IMR-90 (cell line): ENCODE measurements around the gene GABBR2. TPM values are rescaled to one million over a fixed set of nuclear protein-coding genes. Genes with fewer than 3 reads are reported as not detected.

ENCODE experiments used
- ATAC-seq: fragments of 200-7000 bp; cut with Tn5 transposase; 2 replicates; pipeline ENCODE4 v1.9.1; 2020; ENCODE audit warnings: low read depth, mild to moderate bottlenecking, moderate library complexity
- BruUV-seq: library from RNA; stranded (reverse); fragments of 400-500 nt; replicated peaks from 2 replicates; lab custom pipeline; 2021; lab: Mats Ljungman, UMichigan
- CTCF ChIA-PET: fragments of 300-600 bp; formaldehyde crosslinking; extraction: SDS; loops from one replicate; lab custom pipeline; 2021; ENCODE audit warnings: antibody characterized with exemption; lab: Yijun Ruan, JAX
- POLR2A ChIA-PET: fragments of 300-600 bp; sonication (Branson Sonifier 250); formaldehyde crosslinking; loops from one replicate; lab custom pipeline; 2022; ENCODE audit warnings: antibody characterized with exemption; ENCODE audit not compliant: unreplicated experiment; lab: Charles Lee
- DNase-seq: peaks from one replicate; pipeline ENCODE4 v3.0.0; 2013
- H2AFZ ChIP-seq: replicated peaks from 2 replicates; pipeline ENCODE3; 2013; ENCODE audit warnings: low read length, mild to moderate bottlenecking; ENCODE audit not compliant: poor library complexity
- H2AK5ac ChIP-seq: 2 replicates; pipeline ENCODE4 v1.6.1; 2013; ENCODE audit warnings: low read depth, low read length, inconsistent platforms
- H2AK9ac ChIP-seq: replicated peaks from 2 replicates; pipeline ENCODE3; 2013; ENCODE audit warnings: mild to moderate bottlenecking, low read depth, low read length, moderate library complexity; ENCODE audit not compliant: poor library complexity
- H2BK120ac ChIP-seq: 2 replicates; pipeline ENCODE4 v1.6.1; 2013; ENCODE audit warnings: low read depth, low read length, inconsistent platforms
- H2BK15ac ChIP-seq: 3 replicates; pipeline ENCODE4 v1.6.1; 2013; ENCODE audit warnings: low read depth, low read length, inconsistent platforms
- H2BK20ac ChIP-seq: 2 replicates; pipeline ENCODE4 v1.6.1; 2013; ENCODE audit warnings: low read depth, mild to moderate bottlenecking, inconsistent platforms, low read length, moderate library complexity
- H2BK5ac ChIP-seq: 2 replicates; pipeline ENCODE4 v1.6.1; 2013; ENCODE audit warnings: mild to moderate bottlenecking, low read depth, low read length, inconsistent platforms; ENCODE audit not compliant: poor library complexity, severe bottlenecking
- H3K14ac ChIP-seq: replicated peaks from 2 replicates; pipeline ENCODE4 v1.6.1; 2013; ENCODE audit warnings: low read depth, low read length, inconsistent platforms
- H3K18ac ChIP-seq: 2 replicates; pipeline ENCODE4 v1.6.1; 2013; ENCODE audit warnings: low read depth, low read length, control low read depth
- H3K23ac ChIP-seq: 2 replicates; pipeline ENCODE4 v1.6.1; 2013; ENCODE audit warnings: low read depth, low read length, inconsistent platforms
- H3K27ac ChIP-seq: 2 replicates; pipeline ENCODE4 v1.5.1; 2013; ENCODE audit warnings: mild to moderate bottlenecking, control low read depth, low read length; ENCODE audit not compliant: insufficient read depth
- H3K27me3 ChIP-seq: 2 replicates; pipeline ENCODE4 v1.6.1; 2013; ENCODE audit warnings: low read length; ENCODE audit not compliant: control insufficient read depth, insufficient read depth
- H3K36me3 ChIP-seq: 2 replicates; pipeline ENCODE4 v1.6.1; 2013; ENCODE audit warnings: low read length, mixed read lengths; ENCODE audit not compliant: control insufficient read depth, insufficient read depth
- H3K4ac ChIP-seq: 2 replicates; pipeline ENCODE4 v1.6.1; 2013; ENCODE audit warnings: low read depth, low read length, inconsistent platforms
- H3K4me1 ChIP-seq: 2 replicates; pipeline ENCODE4 v1.6.1; 2013; ENCODE audit warnings: low read length, mixed read lengths; ENCODE audit not compliant: control insufficient read depth, insufficient read depth
- H3K4me2 ChIP-seq: 2 replicates; pipeline ENCODE4 v1.6.1; 2013; ENCODE audit warnings: low read depth, mild to moderate bottlenecking, control low read depth, low read length, moderate library complexity
- H3K4me3 ChIP-seq: 2 replicates; pipeline ENCODE4 v1.5.1; 2013; ENCODE audit warnings: low read depth, mild to moderate bottlenecking, control low read depth, low read length, moderate library complexity; ENCODE audit not compliant: insufficient read depth
- H3K56ac ChIP-seq: 2 replicates; pipeline ENCODE4 v1.6.1; 2013; ENCODE audit warnings: low read length, inconsistent platforms; ENCODE audit not compliant: insufficient read depth; ENCODE audit errors: extremely low read depth
- H3K79me1 ChIP-seq, 2 experiments: 2 replicates each; pipeline ENCODE4 v1.6.1; 2013; ENCODE audit warnings: low read length in 2 of 2, inconsistent platforms in 1 of 2, low read depth in 1 of 2
- H3K9ac ChIP-seq: 2 replicates; pipeline ENCODE4 v1.6.1; 2013; ENCODE audit warnings: low read depth, low read length, control low read depth
- H3K9me1 ChIP-seq: 2 replicates; pipeline ENCODE4 v1.6.1; 2013; ENCODE audit warnings: low read length, inconsistent platforms; ENCODE audit not compliant: insufficient read depth
- H3K9me3 ChIP-seq: 2 replicates; pipeline ENCODE4 v1.6.1; 2013; ENCODE audit warnings: low read length; ENCODE audit not compliant: control insufficient read depth, insufficient read depth
- H4K20me1 ChIP-seq: 2 replicates; pipeline ENCODE4 v1.6.1; 2013; ENCODE audit warnings: low read length, inconsistent platforms; ENCODE audit not compliant: insufficient read depth
- H4K5ac ChIP-seq: 2 replicates; pipeline ENCODE4 v1.6.1; 2013; ENCODE audit warnings: mild to moderate bottlenecking, low read depth, low read length, control low read depth
- H4K8ac ChIP-seq, 2 experiments: 2 replicates each; pipeline ENCODE4 v1.6.1; 2013; ENCODE audit warnings: low read depth in 2 of 2, low read length in 2 of 2, control low read depth in 1 of 2, inconsistent platforms in 1 of 2
- H4K91ac ChIP-seq: 2 replicates; pipeline ENCODE4 v1.6.1; 2013; ENCODE audit warnings: low read depth, low read length, inconsistent platforms; ENCODE audit not compliant: insufficient read depth
- MAFK ChIP-seq: IDR thresholded peaks from 2 replicates; pipeline ENCODE4 v1.6.1; 2012; ENCODE audit warnings: low read depth, low read length, improper control_type of control experiment
- MAZ ChIP-seq: IDR thresholded peaks from 2 replicates; pipeline ENCODE4 v1.6.1; 2012; ENCODE audit warnings: low read depth, mild to moderate bottlenecking, low read length, improper control_type of control experiment, moderate library complexity, borderline replicate concordance
- POLR2A ChIP-seq: IDR thresholded peaks from 2 replicates; pipeline ENCODE4 v1.6.1; 2012; ENCODE audit warnings: mild to moderate bottlenecking, low read depth, low read length
- RFX5 ChIP-seq: IDR thresholded peaks from 2 replicates; pipeline ENCODE4 v1.8.0; 2012; ENCODE audit warnings: low read depth, mild to moderate bottlenecking, low read length, moderate library complexity
- USF2 ChIP-seq: fragments of 150-350 bp; IDR thresholded peaks from 2 replicates; pipeline ENCODE4 v1.6.1; 2017; ENCODE audit warnings: mild to moderate bottlenecking, antibody characterized with exemption, low read length, low read depth
- WGBS, 2 experiments: methylation state at CpG; one replicate each; pipeline versions ENCODE4 v1.1.5 to v1.1.7; 2013; ENCODE audit warnings: missing lambda C conversion rate in 2 of 2; ENCODE audit not compliant: insufficient read length in 1 of 2; ENCODE audit errors: extremely low coverage in 2 of 2; 5-methylcytosine and 5-hydroxymethylcytosine counted together
- dilution Hi-C: fragments of 300-500 bp; cut with HindIII; formaldehyde crosslinking; loops from one replicate; pipeline ENCODE4 v1.14.3; 2018; ENCODE audit warnings: low sequenced_read_pairs; ENCODE audit not compliant: unreplicated experiment
- in situ Hi-C: fragments of 300-500 bp; cut with MboI; formaldehyde crosslinking; loops from 3 replicates; pipeline ENCODE4 v1.14.3; 2019; ENCODE audit warnings: low sequenced_read_pairs, inconsistent platforms, mixed read lengths
- intact Hi-C: fragments of 100-400 bp; cut with micrococcal nuclease; formaldehyde crosslinking; loops from 2 replicates; pipeline ENCODE4 v1.10.0; 2022
- polyA plus RNA-seq, 3 experiments: library from polyadenylated mRNA; depleted of rRNA; stranded (reverse); fragments of >200 nt; gene quantifications; 2 replicates each; pipeline ENCODE4 v1.2.3, GENCODE V29; 2012; ENCODE audit warnings: low replicate concordance in 1 of 3
- total RNA-seq: library from RNA; depleted of rRNA; stranded (reverse); fragments of >200 nt; gene quantifications from 2 replicates; pipeline ENCODE4 v1.2.3, GENCODE V29; 2012
- TF ChIP-seq, protein P1 (sequence below): fragments of 150-350 bp; IDR thresholded peaks from 2 replicates; pipeline ENCODE4 v1.6.1; 2016; ENCODE audit warnings: low read depth, mild to moderate bottlenecking, low read length, moderate library complexity, borderline replicate concordance

GABBR2 gene
- total and polyA plus RNA-seq, 2 of the 4 experiments (the other 2 are of a cell fraction) = 14.2 to 20.3 TPM

DNA sequence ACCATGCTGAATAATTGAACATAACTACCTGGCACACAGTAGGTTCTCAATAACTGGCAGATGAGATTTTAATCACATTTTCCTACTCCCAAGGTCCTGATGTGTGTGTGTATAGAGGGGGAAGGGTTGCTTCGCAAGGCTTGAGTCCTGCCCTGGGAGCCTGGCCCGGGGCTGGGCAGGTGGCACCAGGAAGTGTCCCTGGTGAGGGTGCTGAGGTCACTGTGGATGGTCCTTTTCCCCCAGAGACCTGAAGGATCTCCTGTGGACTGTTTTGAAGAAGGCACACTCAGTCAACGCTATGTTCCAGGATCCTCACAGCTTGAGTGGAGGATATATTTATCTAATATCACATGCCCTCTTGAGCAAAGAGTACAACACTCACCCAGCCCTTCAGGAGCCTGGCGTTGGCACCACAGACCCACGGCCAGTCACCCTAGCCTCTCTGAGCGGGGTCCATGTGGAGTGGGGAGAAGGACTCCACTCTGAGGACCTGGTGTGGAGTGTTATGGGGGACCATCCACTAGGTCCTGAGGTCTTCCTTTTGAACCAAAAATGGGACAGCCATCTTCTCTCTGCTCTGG is 177.8 kb downstream of the GABBR2 start:
- ChIA-PET POLR2A (no interaction called here), CTCF (no interaction called here)
- no peak overlapping the region for H4K8ac ChIP-seq
- H3K9me1 ChIP-seq = peaks cover 13% of the 10 kb centered on the region
- dilution Hi-C loops (no loop called here), in situ Hi-C loops (no loop called here), intact Hi-C loops (no loop called here)
- peaks cover 5% of the 10 kb centered on the region for H3K4me1 ChIP-seq
- H3K27me3 ChIP-seq = no peaks in the 10 kb centered on the region
- no peaks in the 10 kb centered on the region for H3K9me3 ChIP-seq
- H3K56ac ChIP-seq = no peak overlapping the region
- H3K79me1 ChIP-seq = peaks cover 4 to 24% of the 10 kb centered on the region in 2 experiments; a peak in 3 of 4 replicates
- no peak overlapping the region for H2BK120ac ChIP-seq
- no peak overlapping the region for H3K4ac ChIP-seq
- no peak for TF ChIP-seq MAZ
- TF ChIP-seq POLR2A = no peak
- TF ChIP-seq MAFK = no peak
- no peak for TF ChIP-seq RFX5
- TF ChIP-seq, protein P1, sequence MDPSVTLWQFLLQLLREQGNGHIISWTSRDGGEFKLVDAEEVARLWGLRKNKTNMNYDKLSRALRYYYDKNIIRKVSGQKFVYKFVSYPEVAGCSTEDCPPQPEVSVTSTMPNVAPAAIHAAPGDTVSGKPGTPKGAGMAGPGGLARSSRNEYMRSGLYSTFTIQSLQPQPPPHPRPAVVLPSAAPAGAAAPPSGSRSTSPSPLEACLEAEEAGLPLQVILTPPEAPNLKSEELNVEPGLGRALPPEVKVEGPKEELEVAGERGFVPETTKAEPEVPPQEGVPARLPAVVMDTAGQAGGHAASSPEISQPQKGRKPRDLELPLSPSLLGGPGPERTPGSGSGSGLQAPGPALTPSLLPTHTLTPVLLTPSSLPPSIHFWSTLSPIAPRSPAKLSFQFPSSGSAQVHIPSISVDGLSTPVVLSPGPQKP = no peak
- TF ChIP-seq USF2 = no peak
- H4K20me1 ChIP-seq = no peaks in the 10 kb centered on the region
- H4K5ac ChIP-seq = no peak overlapping the region
- H3K18ac ChIP-seq = no peak overlapping the region
- DNase-seq (no peak), ATAC-seq (no peak)
- H2AFZ ChIP-seq = no peak overlapping the region
- H3K36me3 ChIP-seq = no peaks in the 10 kb centered on the region
- H3K23ac ChIP-seq = no peak overlapping the region
- WGBS, 2 experiments = no CpG with 5 or more reads among the region's 6 CpGs
- H2BK20ac ChIP-seq = no peak overlapping the region
- no TSS peak for BruUV-seq
- no peak overlapping the region for H3K14ac ChIP-seq
- peak overlapping the region; percentile 53 for H2AK9ac ChIP-seq
- H3K27ac ChIP-seq = no peak overlapping the region
- no peak overlapping the region for H2BK15ac ChIP-seq
- no peak overlapping the region for H3K4me2 ChIP-seq
- H2BK5ac ChIP-seq = no peak overlapping the region
- no peak overlapping the region for H3K4me3 ChIP-seq
- 0 out of 2 replicates have a peak overlapping the region, but pooled peaks have one; percentile 3 for H2AK5ac ChIP-seq
- H4K91ac ChIP-seq = no peak overlapping the region
- H3K9ac ChIP-seq = no peak overlapping the region
